H1 (cell line): Measurements from ENCODE around the gene ADGRE2. TPM values are rescaled to one million over a fixed set of nuclear protein-coding genes. Genes with fewer than 3 reads are reported as not detected.

Experiments
- FOSL1 ChIP-seq: IDR thresholded peaks from 2 replicates; pipeline ENCODE4 v1.6.1; 2011; ENCODE audit warnings: mild to moderate bottlenecking, low read depth, low read length, moderate library complexity; ENCODE audit not compliant: insufficient read depth
- GABPA ChIP-seq: IDR thresholded peaks from 2 replicates; pipeline ENCODE4 v1.6.1; 2011; ENCODE audit warnings: mild to moderate bottlenecking, low read length, moderate library complexity, borderline replicate concordance; ENCODE audit not compliant: insufficient read depth
- MAFK ChIP-seq: IDR thresholded peaks from 2 replicates; pipeline ENCODE4 v1.6.1; 2012; ENCODE audit warnings: low read depth, mild to moderate bottlenecking, improper control_type of control experiment, low read length
- RAD21 ChIP-seq, 2 experiments: IDR thresholded peaks in 1 of 2; conservative IDR thresholded peaks in 1 of 2; 2 replicates each; pipeline ENCODE4 v1.6.1; 2011; ENCODE audit warnings: low read depth in 2 of 2, low read length in 2 of 2, improper control_type of control experiment in 1 of 2, inconsistent platforms in 1 of 2, mild to moderate bottlenecking in 1 of 2, moderate library complexity in 1 of 2
- polyA plus RNA-seq, 7 experiments: library from polyadenylated mRNA; depleted of rRNA in 3 of 7; stranded (reverse) in 5 of 7; unstranded in 2 of 7; fragments of >200 nt in 5 of 7; fragments of 200-250 nt in 2 of 7; gene quantifications; 1 replicate in 5 of 7; 2 replicates in 1 of 7; 4 replicates in 1 of 7; pipeline versions ENCODE4 v1.2.1 to v1.2.3, GENCODE V29; 2011 to 2013; ENCODE audit warnings: missing spikeins in 2 of 7, mixed read lengths in 2 of 7
- total RNA-seq: library from RNA; stranded (reverse); fragmentation: NEBNext Ultra II Directional; extraction: Animal tissue kit (Norgen Biotek cat#: 25700); gene quantifications from 2 replicates; pipeline ENCODE4 v1.2.1, GENCODE V29; 2021

Gene ADGRE2
- total and polyA plus RNA-seq, 2 of the 8 experiments (the other 6 are each of a cell fraction or from before 2014, with no cell fraction given): 2.0 to 4.5 TPM

- TF ChIP-seq MAFK (no peak), RAD21 (IDR thresholded peaks at IDR 0.05 in 1 of 2, conservative IDR thresholded peaks at IDR 0.05 in 1 of 2; ENCODE audit: low read depth in 2 of 2, low read length in 2 of 2) (no peak), FOSL1 (no peak), GABPA (no peak)
These were observed 43.6 kb upstream of the ADGRE2 start (continued) for GRCh38 chr19:14821937-14822336.
